HepG2 (cell line): Measurements from ENCODE around the gene HBS1L. TPM values are rescaled to one million over a fixed set of nuclear protein-coding genes. Genes with fewer than 3 reads are reported as not detected.

Experiments
- ATAC-seq: fragments of 200-7000 bp; cut with Tn5 transposase; 3 replicates; pipeline ENCODE4 v1.9.1; 2020; ENCODE audit warnings: mild to moderate bottlenecking, moderate library complexity
- BruUV-seq: library from RNA; stranded (reverse); fragments of 400-500 nt; replicated peaks from 2 replicates; lab custom pipeline; 2021; lab: Mats Ljungman, UMichigan
- CTCF ChIA-PET: fragments of 300-600 bp; formaldehyde crosslinking; extraction: SDS; loops from one replicate; lab custom pipeline; 2021; ENCODE audit warnings: low total read pairs, inconsistent platforms, low intra/inter-chr PET ratio; lab: Yijun Ruan, JAX
- POLR2A ChIA-PET: fragments of 350-600 bp; sonication (Branson Sonifier 250); formaldehyde crosslinking; loops from one replicate; lab custom pipeline; 2020; ENCODE audit warnings: antibody characterized with exemption, inconsistent platforms; lab: Yijun Ruan, JAX
- DNase-seq: peaks from one replicate; pipeline ENCODE4 v3.0.0-alpha.2; 2015; ENCODE audit warnings: low spot score
- FAIRE-seq: peaks from 3 replicates; lab custom pipeline; 2011; peaks lifted over from hg19 to GRCh38; lab: Jason Lieb, UNC
- H2AFZ ChIP-seq: one replicate; pipeline ENCODE4 v1.6.1; 2011; ENCODE audit warnings: low read length, inconsistent platforms
- H3K27ac ChIP-seq: fragments of 300-600 bp; 3 replicates; pipeline ENCODE4 v1.8.0; 2011; ENCODE audit warnings: mixed run types, mild to moderate bottlenecking, mixed read lengths, low read length, inconsistent platforms; ENCODE audit not compliant: insufficient read depth; ENCODE audit errors: extremely low read length
- H3K27me3 ChIP-seq, 2 experiments: fragments of 200-600 bp in 1 of 2; 2 replicates in 1 of 2; 3 replicates in 1 of 2; pipeline versions ENCODE4 v1.6.0 to v1.8.0; 2011; ENCODE audit warnings: low read length in 2 of 2, mild to moderate bottlenecking in 2 of 2, moderate library complexity in 2 of 2, inconsistent platforms in 1 of 2; ENCODE audit not compliant: insufficient read depth in 2 of 2, control insufficient read depth in 1 of 2
- H3K36me3 ChIP-seq, 2 experiments: fragments of 200-600 bp in 1 of 2; replicated peaks in 1 of 2; 2 replicates in 1 of 2; 3 replicates in 1 of 2; pipeline versions ENCODE4 v1.5.1 to v1.8.0; 2011; ENCODE audit warnings: low read length in 2 of 2, inconsistent platforms in 1 of 2; ENCODE audit not compliant: insufficient read depth in 2 of 2, control insufficient read depth in 1 of 2
- H3K4me1 ChIP-seq: 2 replicates; pipeline ENCODE4 v1.5.1; 2012; ENCODE audit warnings: low read length, inconsistent platforms; ENCODE audit not compliant: insufficient read depth
- H3K4me2 ChIP-seq: 2 replicates; pipeline ENCODE4 v1.6.0; 2011; ENCODE audit warnings: low read depth, low read length, inconsistent platforms
- H3K4me3 ChIP-seq, 3 experiments: fragments of 200-600 bp in 1 of 3; sonication (generic), shearing (Covaris generic) in 1 of 3; replicated peaks in 1 of 3; 2 replicates each; pipeline ENCODE4 v1.5.1; 2011 to 2016; ENCODE audit warnings: low read length in 3 of 3, inconsistent platforms in 2 of 3, low read depth in 2 of 3, mild to moderate bottlenecking in 2 of 3, control low read depth in 1 of 3, mixed read lengths in 1 of 3; ENCODE audit not compliant: insufficient read depth in 1 of 3
- H3K79me2 ChIP-seq: one replicate; pipeline ENCODE4 v1.6.1; 2011; ENCODE audit warnings: low read length, inconsistent platforms; ENCODE audit not compliant: insufficient read depth
- H3K9ac ChIP-seq: 2 replicates; pipeline ENCODE4 v1.6.0; 2011; ENCODE audit warnings: mild to moderate bottlenecking, low read depth, low read length, inconsistent platforms; ENCODE audit not compliant: insufficient read depth
- H3K9me3 ChIP-seq: 2 replicates; pipeline ENCODE4 v1.5.1; 2012; ENCODE audit warnings: mild to moderate bottlenecking, low read length
- H4K20me1 ChIP-seq: 2 replicates; pipeline ENCODE4 v1.6.0; 2011; ENCODE audit warnings: inconsistent platforms, mild to moderate bottlenecking, low read length, moderate library complexity; ENCODE audit not compliant: insufficient read depth
- NFE2 ChIP-seq: sonication (generic); formaldehyde crosslinking; IDR thresholded peaks from 2 replicates; pipeline ENCODE4 v1.4.0; 2020; ENCODE audit warnings: missing genetic modification reagents
- SOX6 ChIP-seq, 2 experiments: fragments of 450-650 bp in 1 of 2; sonication (generic) in 1 of 2; formaldehyde crosslinking in 1 of 2; IDR thresholded peaks; 2 replicates each; pipeline versions ENCODE4 v1.4.0 to v1.6.1; 2017 to 2020; ENCODE audit warnings: antibody characterized with exemption in 1 of 2, mild to moderate bottlenecking in 1 of 2, missing genetic modification reagents in 1 of 2
- in situ Hi-C: cut with HindIII; loops from 2 replicates; pipeline ENCODE4 v1.10.0; 2017; ENCODE audit warnings: low pct_unique_long_range_greater_than_20kb; ENCODE audit not compliant: extremely low pct_ligation_motif_present
- intact Hi-C: fragments of 100-400 bp; cut with micrococcal nuclease; formaldehyde crosslinking; loops from one replicate; pipeline ENCODE4 v1.10.0; 2022; ENCODE audit not compliant: unreplicated experiment
- polyA plus RNA-seq, 8 experiments: library from polyadenylated mRNA; depleted of rRNA in 3 of 8; stranded (reverse) in 7 of 8; unstranded in 1 of 8; fragments of >200 nt; fragmentation: Illumina TruSeq in 4 of 8; extraction: Trizol in 4 of 8; gene quantifications; 2 replicates each; pipeline versions ENCODE4 v1.2.1 to v1.2.3, GENCODE V29; 2011 to 2016; ENCODE audit warnings: low read depth in 4 of 8, missing spikeins in 1 of 8, mixed read lengths in 1 of 8; ENCODE audit not compliant: insufficient read depth in 1 of 8
- total RNA-seq, 5 experiments: library from RNA; depleted of rRNA; stranded (reverse); fragments of >200 nt; fragmentation: Illumina TruSeq; extraction: Trizol; gene quantifications; 2 replicates each; pipeline ENCODE4 v1.2.3, GENCODE V29; 2016; ENCODE audit warnings: low read depth in 1 of 5
- TF ChIP-seq, protein P1 (sequence below), 2 experiments: sonication (generic) in 1 of 2; formaldehyde crosslinking in 1 of 2; IDR thresholded peaks; 2 replicates each; pipeline versions ENCODE4 v1.6.1 to v1.9.0; 2014 to 2022; ENCODE audit warnings: antibody characterized with exemption in 1 of 2, borderline replicate concordance in 1 of 2, inconsistent platforms in 1 of 2, low read depth in 1 of 2, missing genetic modification reagents in 1 of 2
- TF ChIP-seq, protein P2 (sequence below): sonication (generic); formaldehyde crosslinking; IDR thresholded peaks from 2 replicates; pipeline ENCODE4 v1.5.1; 2020; ENCODE audit warnings: mild to moderate bottlenecking, moderate library complexity, missing genetic modification reagents

HBS1L gene
- total and polyA plus RNA-seq, 2 of the 13 experiments (the other 11 are each of a cell fraction or from before 2014, with no cell fraction given), result 44.1 to 138 TPM

DNA sequence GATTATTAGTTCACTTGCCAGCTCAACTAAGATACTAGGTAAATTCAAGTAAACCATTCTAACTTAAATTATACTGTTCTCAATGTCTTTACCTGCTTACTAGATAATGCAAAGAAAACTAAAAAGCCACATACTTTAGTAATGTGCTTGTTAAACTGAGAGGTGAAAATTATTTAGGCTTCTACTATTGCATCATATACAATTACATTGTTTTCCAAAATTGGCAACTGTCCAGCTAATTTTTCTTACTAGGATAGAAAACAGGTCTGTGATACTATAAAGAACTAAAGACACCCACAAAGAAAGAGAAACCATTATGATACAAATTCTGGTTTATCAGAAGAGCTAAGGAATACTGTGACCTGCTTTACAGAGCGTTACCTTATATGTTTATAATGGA, 59.1 kb downstream of the HBS1L start (continued):
- TF ChIP-seq, protein P1, sequence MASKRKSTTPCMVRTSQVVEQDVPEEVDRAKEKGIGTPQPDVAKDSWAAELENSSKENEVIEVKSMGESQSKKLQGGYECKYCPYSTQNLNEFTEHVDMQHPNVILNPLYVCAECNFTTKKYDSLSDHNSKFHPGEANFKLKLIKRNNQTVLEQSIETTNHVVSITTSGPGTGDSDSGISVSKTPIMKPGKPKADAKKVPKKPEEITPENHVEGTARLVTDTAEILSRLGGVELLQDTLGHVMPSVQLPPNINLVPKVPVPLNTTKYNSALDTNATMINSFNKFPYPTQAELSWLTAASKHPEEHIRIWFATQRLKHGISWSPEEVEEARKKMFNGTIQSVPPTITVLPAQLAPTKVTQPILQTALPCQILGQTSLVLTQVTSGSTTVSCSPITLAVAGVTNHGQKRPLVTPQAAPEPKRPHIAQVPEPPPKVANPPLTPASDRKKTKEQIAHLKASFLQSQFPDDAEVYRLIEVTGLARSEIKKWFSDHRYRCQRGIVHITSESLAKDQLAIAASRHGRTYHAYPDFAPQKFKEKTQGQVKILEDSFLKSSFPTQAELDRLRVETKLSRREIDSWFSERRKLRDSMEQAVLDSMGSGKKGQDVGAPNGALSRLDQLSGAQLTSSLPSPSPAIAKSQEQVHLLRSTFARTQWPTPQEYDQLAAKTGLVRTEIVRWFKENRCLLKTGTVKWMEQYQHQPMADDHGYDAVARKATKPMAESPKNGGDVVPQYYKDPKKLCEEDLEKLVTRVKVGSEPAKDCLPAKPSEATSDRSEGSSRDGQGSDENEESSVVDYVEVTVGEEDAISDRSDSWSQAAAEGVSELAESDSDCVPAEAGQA (IDR thresholded peaks at IDR 0.05; ENCODE audit: low read depth), result no peak
- TF ChIP-seq, protein P1 (CRISPR knock-in tag; IDR thresholded peaks at IDR 0.05; ENCODE audit: borderline replicate concordance), result no peak
- TF ChIP-seq SOX6 (IDR thresholded peaks at IDR 0.05) (no peak), SOX6 (CRISPR knock-in tag; IDR thresholded peaks at IDR 0.05) (no peak), NFE2 (CRISPR knock-in tag) (no peak)
- TF ChIP-seq, all 625 proteins: peak for 2

DNA sequence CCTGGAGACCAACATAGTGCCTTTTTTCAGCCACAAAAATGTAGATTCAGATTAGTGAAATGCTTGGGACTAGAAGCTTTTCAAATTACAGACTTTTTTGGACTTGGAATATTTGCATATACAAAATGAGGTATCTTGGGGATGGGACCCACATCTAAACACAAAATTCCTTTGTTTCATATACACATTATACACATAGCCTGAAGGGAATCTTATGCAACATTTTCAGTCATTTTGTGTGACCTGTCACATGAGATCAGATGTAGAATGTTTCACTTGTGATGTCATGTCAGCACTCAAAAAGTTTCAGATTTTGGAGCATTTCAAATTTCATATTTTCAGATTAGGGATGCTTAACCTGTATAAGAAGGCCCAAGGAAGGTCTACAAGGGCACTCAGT, 60.2 kb downstream of the HBS1L start:
- peaks cover 6 to 32% of the 10 kb centered on the region in 2 experiments for H3K36me3 ChIP-seq
- no peaks in the 10 kb centered on the region for H3K9me3 ChIP-seq
- no TSS peak for BruUV-seq
- H3K79me2 ChIP-seq, result no peaks in the 10 kb centered on the region
- POLR2A ChIA-PET, result no interaction called here
- H2AFZ ChIP-seq, result no peak overlapping the region
- CTCF ChIA-PET, result no interaction called here
- H3K27me3 ChIP-seq, result no peaks in the 10 kb centered on the region
- H3K4me3 ChIP-seq, result no peak overlapping the region
- no peak overlapping the region for H3K4me2 ChIP-seq
- no peaks in the 10 kb centered on the region for H4K20me1 ChIP-seq
- DNase-seq (no peak), ATAC-seq (no peak), FAIRE-seq (no peak)
- no peak overlapping the region for H3K27ac ChIP-seq
- no peak overlapping the region for H3K9ac ChIP-seq
- in situ Hi-C loops (no loop called here), intact Hi-C loops (no loop called here)
- H3K4me1 ChIP-seq, result no peaks in the 10 kb centered on the region
- TF ChIP-seq, protein P2, sequence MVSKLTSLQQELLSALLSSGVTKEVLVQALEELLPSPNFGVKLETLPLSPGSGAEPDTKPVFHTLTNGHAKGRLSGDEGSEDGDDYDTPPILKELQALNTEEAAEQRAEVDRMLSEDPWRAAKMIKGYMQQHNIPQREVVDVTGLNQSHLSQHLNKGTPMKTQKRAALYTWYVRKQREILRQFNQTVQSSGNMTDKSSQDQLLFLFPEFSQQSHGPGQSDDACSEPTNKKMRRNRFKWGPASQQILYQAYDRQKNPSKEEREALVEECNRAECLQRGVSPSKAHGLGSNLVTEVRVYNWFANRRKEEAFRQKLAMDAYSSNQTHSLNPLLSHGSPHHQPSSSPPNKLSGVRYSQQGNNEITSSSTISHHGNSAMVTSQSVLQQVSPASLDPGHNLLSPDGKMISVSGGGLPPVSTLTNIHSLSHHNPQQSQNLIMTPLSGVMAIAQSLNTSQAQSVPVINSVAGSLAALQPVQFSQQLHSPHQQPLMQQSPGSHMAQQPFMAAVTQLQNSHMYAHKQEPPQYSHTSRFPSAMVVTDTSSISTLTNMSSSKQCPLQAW (CRISPR knock-in tag), result no peak
